HG02840 (cell line): ENCODE results near the gene CEP63.

Experiments used
- ATAC-seq: cut with Tn5 transposase; IDR thresholded peaks from one replicate; pipeline ENCODE4 v1.9.1; 2021; ENCODE audit warnings: mild to moderate bottlenecking, moderate library complexity, moderate number of reproducible peaks; ENCODE audit not compliant: unreplicated experiment, low FRiP score

The CEP63 gene

GRCh38 chr3:134466331-134466730 is 19.5 kb upstream of the CEP63 start:
- ATAC-seq = no peak

- ATAC-seq = no peak
Observed at GRCh38 chr3:134468519-134468918, 17.3 kb upstream of the CEP63 start.

GRCh38 chr3:134471521-134472193 is 14.2 kb upstream of the CEP63 start:
- ATAC-seq = no peak

- no peak for ATAC-seq
Observed at GRCh38 chr3:134472831-134473230, 13.0 kb upstream of the CEP63 start.

GRCh38 chr3:134473868-134474546 is 11.8 kb upstream of the CEP63 start:
- ATAC-seq = no peak

GRCh38 chr3:134474956-134475355 is 10.9 kb upstream of the CEP63 start:
- ATAC-seq = no peak

- ATAC-seq = no peak
Observed at GRCh38 chr3:134476306-134476705, 9.6 kb upstream of the CEP63 start.

GRCh38 chr3:134477002-134477401 is 8.9 kb upstream of the CEP63 start:
- no peak for ATAC-seq

GRCh38 chr3:134477938-134478337 is 7.9 kb upstream of the CEP63 start:
- no peak for ATAC-seq

GRCh38 chr3:134480546-134480945 is 5.3 kb upstream of the CEP63 start:
- ATAC-seq = no peak

GRCh38 chr3:134481166-134481565 is 4.7 kb upstream of the CEP63 start:
- no peak for ATAC-seq

GRCh38 chr3:134482622-134483021 is 3.2 kb upstream of the CEP63 start:
- ATAC-seq = no peak

GRCh38 chr3:134483195-134483900 is 2.5 kb upstream of the CEP63 start:
- ATAC-seq = no peak

- peak; percentile 11 for ATAC-seq
Observed at GRCh38 chr3:134485075-134485717, 661 bp upstream of the CEP63 start.

GRCh38 chr3:134486577-134487041 is 752 bp downstream of the CEP63 start:
- no peak for ATAC-seq

- no peak for ATAC-seq
Observed at GRCh38 chr3:134487406-134487805, 1.5 kb downstream of the CEP63 start.

- no peak for ATAC-seq
Observed at GRCh38 chr3:134494495-134494894, 8.6 kb downstream of the CEP63 start.

- no peak for ATAC-seq
Observed at GRCh38 chr3:134495980-134496379, 10.1 kb downstream of the CEP63 start.

- ATAC-seq = no peak
Observed at GRCh38 chr3:134496471-134497071, 10.7 kb downstream of the CEP63 start.

- ATAC-seq = no peak
Observed at GRCh38 chr3:134503266-134503665, 17.4 kb downstream of the CEP63 start.

GRCh38 chr3:134504132-134504531 is 18.3 kb downstream of the CEP63 start:
- no peak for ATAC-seq
